Endothelial cell of umbilical vein (primary cell): Measurements from ENCODE around the gene BCAR1. TPM values are rescaled to one million over a fixed set of nuclear protein-coding genes. Genes with fewer than 3 reads are reported as not detected.

Source experiments
- BruUV-seq: library from RNA; stranded (reverse); fragments of 400-500 nt; replicated peaks from 2 replicates; lab custom pipeline; 2021; lab: Mats Ljungman, UMichigan
- CTCF ChIA-PET: fragments of 300-600, 350-600 bp; sonication (Branson Sonifier 250); formaldehyde crosslinking; loops from one replicate; lab custom pipeline; 2021; ENCODE audit warnings: antibody characterized with exemption, inconsistent platforms; lab: Charles Lee
- POLR2A ChIA-PET: fragments of 300-600, 350-600 bp; sonication (Branson Sonifier 250); formaldehyde crosslinking; loops from one replicate; lab custom pipeline; 2021; ENCODE audit warnings: antibody characterized with exemption, inconsistent platforms; lab: Charles Lee
- DNase-seq: peaks from one replicate; pipeline ENCODE4 v3.0.0-alpha.2; 2011; ENCODE audit warnings: low read depth, low spot score
- FAIRE-seq: peaks from 2 replicates; lab custom pipeline; 2011; peaks lifted over from hg19 to GRCh38; lab: Jason Lieb, UNC
- H2AFZ ChIP-seq: 2 replicates; pipeline ENCODE4 v1.6.0; 2012; ENCODE audit warnings: low read depth, low read length, control low read depth, inconsistent platforms
- H3K27ac ChIP-seq: 2 replicates; pipeline ENCODE4 v1.5.1; 2011; ENCODE audit warnings: low read depth, mild to moderate bottlenecking, control low read depth, low read length, moderate library complexity; ENCODE audit not compliant: insufficient read depth
- H3K27me3 ChIP-seq, 2 experiments: 2 replicates each; pipeline versions ENCODE4 v1.6.0 to v1.6.1; 2011; ENCODE audit warnings: low read length in 2 of 2, mixed read lengths in 1 of 2; ENCODE audit not compliant: control insufficient read depth in 2 of 2, insufficient read depth in 2 of 2
- H3K36me3 ChIP-seq, 2 experiments: 2 replicates in 1 of 2; 3 replicates in 1 of 2; pipeline ENCODE4 v1.5.1; 2011; ENCODE audit warnings: low read length in 2 of 2, mild to moderate bottlenecking in 1 of 2, moderate library complexity in 1 of 2; ENCODE audit not compliant: control insufficient read depth in 2 of 2, insufficient read depth in 2 of 2; ENCODE audit errors: extremely low read depth in 1 of 2
- H3K4me1 ChIP-seq: 3 replicates; pipeline ENCODE4 v1.5.1; 2011; ENCODE audit warnings: mild to moderate bottlenecking, low read length; ENCODE audit not compliant: control insufficient read depth, insufficient read depth; ENCODE audit errors: extremely low read depth
- H3K4me2 ChIP-seq: 2 replicates; pipeline ENCODE4 v1.6.1; 2011; ENCODE audit warnings: low read length, control low read depth, mixed read lengths; ENCODE audit not compliant: insufficient read depth
- H3K4me3 ChIP-seq, 3 experiments: fragments of 200-600 bp in 1 of 3; sonication (generic), shearing (Covaris generic) in 1 of 3; replicated peaks in 1 of 3; 2 replicates each; pipeline ENCODE4 v1.5.1; 2011 to 2016; ENCODE audit warnings: control low read depth in 3 of 3, low read length in 3 of 3, mild to moderate bottlenecking in 2 of 3, inconsistent platforms in 1 of 3, low read depth in 1 of 3, moderate library complexity in 1 of 3; ENCODE audit not compliant: insufficient read depth in 1 of 3
- H3K79me2 ChIP-seq: 2 replicates; pipeline ENCODE4 v1.6.0; 2012; ENCODE audit warnings: low read length, inconsistent platforms; ENCODE audit not compliant: control insufficient read depth, insufficient read depth
- H3K9ac ChIP-seq: replicated peaks from 2 replicates; pipeline ENCODE3; 2011; ENCODE audit warnings: low read length, control low read depth; ENCODE audit not compliant: insufficient read depth; ENCODE audit errors: extremely low read depth
- H3K9me1 ChIP-seq: replicated peaks from 3 replicates; pipeline ENCODE4 v1.6.0; 2011; ENCODE audit warnings: mild to moderate bottlenecking, low read length; ENCODE audit not compliant: control insufficient read depth, insufficient read depth; ENCODE audit errors: extremely low read depth
- H3K9me3 ChIP-seq: replicated peaks from 2 replicates; pipeline ENCODE4 v1.5.1; 2012; ENCODE audit warnings: low read length, inconsistent platforms; ENCODE audit not compliant: control insufficient read depth, insufficient read depth
- H4K20me1 ChIP-seq: replicated peaks from 2 replicates; pipeline ENCODE3; 2011; ENCODE audit warnings: mild to moderate bottlenecking, low read length; ENCODE audit not compliant: control insufficient read depth, insufficient read depth; ENCODE audit errors: extremely low read depth
- CTCF ChIP-seq, 2 donors: IDR thresholded peaks; 1 replicate in 1 of 2; 2 replicates in 1 of 2; pipeline ENCODE4 v1.5.1; 2011; ENCODE audit warnings: low read length in 2 of 2, mild to moderate bottlenecking in 2 of 2, moderate library complexity in 2 of 2, control low read depth in 1 of 2, inconsistent platforms in 1 of 2, low read depth in 1 of 2; ENCODE audit not compliant: insufficient read depth in 1 of 2; ENCODE audit errors: extremely low read depth in 1 of 2
- EZH2 ChIP-seq: IDR thresholded peaks from 2 replicates; pipeline ENCODE4 v1.6.1; 2012; ENCODE audit warnings: borderline replicate concordance, low read depth, mild to moderate bottlenecking, moderate library complexity, low read length, inconsistent platforms; ENCODE audit not compliant: severe bottlenecking
- FOS ChIP-seq: IDR thresholded peaks from 2 replicates; pipeline ENCODE4 v1.6.1; 2011; ENCODE audit warnings: mild to moderate bottlenecking, low read length, moderate library complexity, borderline replicate concordance; ENCODE audit not compliant: insufficient read depth
- GATA2 ChIP-seq: IDR thresholded peaks from 2 replicates; pipeline ENCODE4 v1.7.0; 2011; ENCODE audit warnings: low read depth, mild to moderate bottlenecking, moderate library complexity, mixed read lengths, low read length; ENCODE audit not compliant: insufficient read length, insufficient read depth
- JUN ChIP-seq: IDR thresholded peaks from 2 replicates; pipeline ENCODE4 v1.6.1; 2011; ENCODE audit warnings: borderline replicate concordance, low read depth; ENCODE audit not compliant: insufficient read length, insufficient read depth
- MYC ChIP-seq: IDR thresholded peaks from one replicate; pipeline ENCODE4 v1.6.1; 2011; ENCODE audit warnings: mild to moderate bottlenecking, low read depth, low read length
- POLR2A ChIP-seq: IDR thresholded peaks from 2 replicates; pipeline ENCODE4 v1.6.1; 2012; ENCODE audit warnings: low read depth, mild to moderate bottlenecking, control low read depth, low read length
- POLR2AphosphoS5 ChIP-seq: IDR thresholded peaks from 2 replicates; pipeline ENCODE4 v1.6.1; 2012; ENCODE audit warnings: low read depth, mild to moderate bottlenecking, control low read depth, low read length, moderate library complexity; ENCODE audit not compliant: insufficient read depth
- dilution Hi-C: fragments of 300-500 bp; cut with MboI; formaldehyde crosslinking; loops from one replicate; pipeline ENCODE4 v1.15.0; 2019; ENCODE audit warnings: low sequenced_read_pairs; ENCODE audit not compliant: extremely low pct_ligation_motif_present
- intact Hi-C: fragments of 100-400 bp; cut with micrococcal nuclease; formaldehyde crosslinking; loops from one replicate; pipeline ENCODE4 v1.10.0; 2022
- polyA plus RNA-seq, 4 experiments: library from polyadenylated mRNA; depleted of rRNA in 3 of 4; stranded (reverse) in 3 of 4; unstranded in 1 of 4; fragments of >200 nt; gene quantifications; 2 replicates each; pipeline versions ENCODE4 v1.2.1 to v1.2.3, GENCODE V29; 2011 to 2012; ENCODE audit warnings: missing spikeins in 1 of 4
- total RNA-seq: library from RNA; stranded (reverse); gene quantifications from 2 replicates; pipeline ENCODE4 v1.2.3, GENCODE V29; 2021
- TF ChIP-seq, protein P1 (sequence below): IDR thresholded peaks from 2 replicates; pipeline ENCODE4 v1.6.1; 2011; ENCODE audit not compliant: insufficient read depth, insufficient read length

The BCAR1 gene
- total and polyA plus RNA-seq, 2 donors (not counting 3 experiments of a cell fraction or from before 2014, with no cell fraction given): 171 to 267 TPM

- no peaks in the 10 kb centered on the region for H3K27me3 ChIP-seq
- CTCF ChIA-PET: interaction anchor here (1.0 kb wide), 1 partner anchor 93 kb away, joined by 3 read pairs; no protein-coding TSS in a partner anchor
- intact Hi-C loops (no loop called here), dilution Hi-C loops (no loop called here)
- H3K79me2 ChIP-seq: no peaks in the 10 kb centered on the region
- H3K4me2 ChIP-seq: no peak overlapping the region
- H3K9me3 ChIP-seq: no peaks in the 10 kb centered on the region
- H3K9me1 ChIP-seq: no peaks in the 10 kb centered on the region
- H3K36me3 ChIP-seq: no peaks in the 10 kb centered on the region
- H3K9ac ChIP-seq: no peak overlapping the region
- H3K4me1 ChIP-seq: peaks cover 35% of the 10 kb centered on the region
- no peak overlapping the region for H3K4me3 ChIP-seq
- POLR2A ChIA-PET: no interaction called here
- no TSS peak for BruUV-seq
- no peak overlapping the region for H2AFZ ChIP-seq
- no peak for FAIRE-seq
- DNase-seq: no peak
- H4K20me1 ChIP-seq: no peaks in the 10 kb centered on the region
- H3K27ac ChIP-seq: no peak overlapping the region
- TF ChIP-seq MYC: no peak
- no peak for TF ChIP-seq EZH2
- no peak for TF ChIP-seq GATA2
- TF ChIP-seq POLR2AphosphoS5: no peak
- TF ChIP-seq, protein P1, sequence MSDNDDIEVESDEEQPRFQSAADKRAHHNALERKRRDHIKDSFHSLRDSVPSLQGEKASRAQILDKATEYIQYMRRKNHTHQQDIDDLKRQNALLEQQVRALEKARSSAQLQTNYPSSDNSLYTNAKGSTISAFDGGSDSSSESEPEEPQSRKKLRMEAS: no peak
- TF ChIP-seq FOS: no peak
- TF ChIP-seq JUN: no peak
- no peak for TF ChIP-seq POLR2A
- TF ChIP-seq CTCF (IDR thresholded peaks at IDR 0.05; ENCODE audit: extremely low read depth in 1 of 2, insufficient read depth in 1 of 2, low read depth in 1 of 2, low read length in 2 of 2): no peak
Measured at GRCh38 chr16:75292691-75293090, 41.3 kb upstream of the BCAR1 start.
